ENCODE results near the gene ACER3.
"Not testable (repeated sequence)": the region's sequence is repeated elsewhere in the genome, so short reads cannot be mapped to it uniquely, and the experiment has no call there.

Gene ACER3

GRCh38 chr11:77042111-77042726 is 181.5 kb downstream of the ACER3 start:
- DNase-seq = no peak

DNA sequence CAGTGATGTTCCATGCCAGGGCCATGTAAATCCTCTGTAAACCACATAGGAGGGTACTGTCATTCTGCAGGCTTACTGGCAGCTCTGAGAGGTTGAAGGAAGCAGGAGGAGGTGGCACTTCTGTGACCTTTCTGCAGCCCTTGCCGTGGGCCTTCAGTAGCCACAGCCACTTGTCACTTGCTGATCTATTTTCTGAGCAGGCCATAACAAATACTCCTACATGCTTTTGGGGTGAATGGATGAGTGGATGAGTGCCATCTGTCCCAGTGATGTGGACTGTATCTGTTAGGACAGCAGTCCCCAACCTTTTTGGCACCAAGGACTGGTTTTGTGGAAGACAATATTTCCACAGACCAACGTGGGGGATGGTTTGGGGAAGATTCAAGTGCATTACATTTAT is 183.6 kb downstream of the ACER3 start:
- DNase-seq = no peak

- no peak for DNase-seq
Observed at GRCh38 chr11:77044886-77045285, 184.2 kb downstream of the ACER3 start.

DNA sequence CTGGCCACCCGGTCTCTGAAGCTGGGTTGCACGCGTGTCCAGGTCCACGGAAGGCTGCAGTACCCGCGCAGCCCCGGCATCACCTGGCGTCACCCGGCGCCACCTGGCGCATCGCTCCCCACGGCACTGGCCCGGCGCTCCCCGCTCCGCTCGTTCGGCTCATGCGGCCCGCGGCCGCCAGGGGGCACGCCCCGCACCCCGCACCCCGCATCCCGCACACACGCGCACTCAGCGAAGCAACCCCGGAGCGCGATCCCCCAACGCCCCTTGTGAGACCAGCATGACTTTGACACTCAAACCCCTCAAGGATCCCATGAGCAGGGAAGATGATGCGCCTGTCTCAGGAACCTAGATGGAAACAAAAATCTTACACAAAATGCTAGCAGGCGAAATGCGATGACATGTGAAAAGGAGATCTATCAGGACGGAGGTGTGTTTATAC is 185.4 kb downstream of the ACER3 start:
- peak; percentile 19 for DNase-seq

DNA sequence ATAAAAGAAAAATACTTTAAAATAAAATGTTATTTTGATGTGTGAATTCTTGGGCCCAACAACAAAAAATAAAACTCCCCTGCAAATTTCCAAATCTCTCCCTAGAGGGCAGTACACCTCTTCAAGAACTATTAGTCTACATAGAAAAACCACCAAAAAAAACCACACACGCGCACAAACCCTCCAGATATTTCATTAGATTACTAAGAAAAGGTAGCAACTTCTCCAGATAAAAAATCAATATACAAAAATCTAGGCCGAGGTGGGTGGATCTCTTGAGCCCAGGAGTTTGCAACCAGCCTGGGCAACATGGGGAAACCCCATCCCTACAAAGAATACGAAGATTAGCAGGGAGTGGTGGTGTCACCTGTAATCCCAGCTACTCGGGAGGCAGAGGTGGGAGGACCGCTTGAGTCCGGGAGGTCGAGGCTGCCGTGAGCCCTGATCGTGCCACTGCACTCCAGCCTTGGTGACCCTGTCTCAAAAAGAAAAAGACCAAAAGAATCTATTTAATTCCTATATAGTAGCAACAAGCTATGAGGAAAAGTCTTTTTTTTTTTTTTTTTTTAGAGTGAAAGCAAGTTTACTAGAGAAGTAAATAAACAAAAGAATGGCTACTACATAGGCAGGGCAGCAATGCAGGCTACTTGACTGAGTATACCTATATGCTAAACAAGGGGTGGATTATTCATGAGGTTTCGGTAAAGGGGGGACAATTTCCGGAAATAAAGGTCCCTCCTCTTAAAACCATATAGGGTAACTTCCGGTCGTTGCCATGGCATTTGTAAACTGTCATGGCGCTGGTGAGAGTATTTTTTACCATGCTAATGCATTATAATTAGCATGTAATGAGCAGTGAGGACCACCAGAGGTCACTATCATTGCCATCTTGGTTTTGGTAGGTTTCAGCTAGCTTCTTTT is 186.5 kb downstream of the ACER3 start:
- peak; percentile 94 for DNase-seq

DNA sequence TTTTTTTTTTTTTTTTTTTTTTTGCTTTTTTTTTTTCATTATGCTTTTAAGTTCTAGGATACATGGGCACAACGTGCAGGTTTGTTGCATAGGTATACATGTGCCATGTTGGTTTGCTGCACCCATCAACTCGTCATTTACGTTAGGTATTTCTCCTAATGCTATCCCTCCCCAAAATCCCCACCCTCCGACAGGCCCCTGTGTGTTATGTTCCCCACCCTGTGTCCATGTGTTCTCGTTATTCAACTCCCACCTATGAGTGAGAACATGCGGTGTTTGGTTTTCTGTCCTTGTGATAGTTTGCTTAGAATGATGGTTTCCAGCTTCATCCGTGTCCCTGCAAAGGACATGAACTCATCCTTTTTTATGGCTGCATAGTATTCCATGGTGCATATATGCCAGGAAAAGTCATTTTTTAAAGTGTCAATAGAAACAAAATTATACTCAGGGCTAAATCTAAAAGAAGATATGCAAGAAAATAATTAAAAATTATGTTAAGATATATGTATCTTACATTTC is 187.3 kb downstream of the ACER3 start:
- not testable (repeated sequence) for DNase-seq

- DNase-seq = no peak
Observed at GRCh38 chr11:77049026-77049425, 188.3 kb downstream of the ACER3 start.

- DNase-seq = no peak
Observed at GRCh38 chr11:77051511-77051910, 190.8 kb downstream of the ACER3 start.

GRCh38 chr11:77052518-77052917 is 191.8 kb downstream of the ACER3 start:
- DNase-seq = no peak

DNA sequence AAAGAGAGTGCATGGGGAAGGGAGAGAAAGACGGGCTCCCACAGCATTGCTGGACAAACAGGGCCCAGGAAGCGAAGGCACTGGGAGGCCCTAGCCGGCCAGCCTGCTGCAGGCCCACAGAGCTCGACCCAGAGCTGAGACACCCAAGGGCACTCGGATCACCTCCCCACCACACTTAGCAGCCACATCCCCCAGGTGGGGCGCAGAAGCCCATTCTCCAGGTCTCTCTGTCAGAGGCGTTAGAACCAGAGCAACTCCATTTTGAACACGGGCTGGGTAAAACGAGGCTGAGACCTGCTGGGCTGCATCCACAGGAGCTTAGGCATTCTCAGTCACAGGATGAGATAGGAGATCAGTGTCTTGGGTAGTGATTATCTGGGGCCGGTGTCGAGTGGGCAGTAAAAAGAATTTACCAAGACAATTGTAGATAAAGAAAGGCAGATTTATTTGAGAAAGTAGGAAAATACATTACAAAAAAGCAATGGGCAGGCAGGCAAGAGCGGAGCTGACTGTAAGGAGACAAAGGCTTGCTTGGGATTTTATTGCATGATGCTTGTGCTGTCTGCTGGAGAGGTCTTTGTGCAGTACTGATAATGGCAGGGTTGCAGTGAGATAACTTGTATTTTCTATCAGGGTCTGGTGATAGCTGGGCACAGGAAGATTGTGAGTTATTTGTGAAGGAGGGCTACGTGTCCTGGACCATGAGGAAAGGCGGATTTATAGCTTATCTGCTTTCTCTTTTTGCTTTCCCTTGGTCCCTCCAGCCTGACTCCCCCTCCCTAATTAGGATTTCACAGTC is 192.7 kb downstream of the ACER3 start:
- no peak for DNase-seq

GRCh38 chr11:77054084-77054483 is 193.4 kb downstream of the ACER3 start:
- no peak for DNase-seq

GRCh38 chr11:77055101-77055561 is 194.4 kb downstream of the ACER3 start:
- DNase-seq = no peak

DNA sequence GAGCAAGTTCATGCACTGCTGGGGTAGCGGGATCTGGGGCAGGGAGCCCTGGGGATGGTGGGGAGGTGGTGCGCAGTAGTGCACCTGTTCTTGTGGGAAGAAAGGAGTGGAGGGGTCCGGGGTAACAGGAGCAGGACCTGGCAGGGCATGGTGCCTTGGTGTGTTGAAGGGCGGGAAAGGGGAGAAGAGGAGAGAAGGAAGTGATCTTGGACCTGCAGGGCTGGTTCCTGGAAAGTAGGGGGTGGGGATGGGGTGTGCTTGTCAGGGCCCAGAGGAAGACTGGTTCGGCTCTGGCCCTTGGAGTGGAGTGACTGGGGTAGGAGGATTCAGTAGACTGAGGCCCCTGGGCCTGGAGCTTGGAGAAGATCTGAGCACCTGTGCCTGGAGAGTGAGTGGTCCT is 195.2 kb downstream of the ACER3 start:
- no peak for DNase-seq

- DNase-seq = no peak
Observed at GRCh38 chr11:77056814-77057402, 196.2 kb downstream of the ACER3 start.

DNA sequence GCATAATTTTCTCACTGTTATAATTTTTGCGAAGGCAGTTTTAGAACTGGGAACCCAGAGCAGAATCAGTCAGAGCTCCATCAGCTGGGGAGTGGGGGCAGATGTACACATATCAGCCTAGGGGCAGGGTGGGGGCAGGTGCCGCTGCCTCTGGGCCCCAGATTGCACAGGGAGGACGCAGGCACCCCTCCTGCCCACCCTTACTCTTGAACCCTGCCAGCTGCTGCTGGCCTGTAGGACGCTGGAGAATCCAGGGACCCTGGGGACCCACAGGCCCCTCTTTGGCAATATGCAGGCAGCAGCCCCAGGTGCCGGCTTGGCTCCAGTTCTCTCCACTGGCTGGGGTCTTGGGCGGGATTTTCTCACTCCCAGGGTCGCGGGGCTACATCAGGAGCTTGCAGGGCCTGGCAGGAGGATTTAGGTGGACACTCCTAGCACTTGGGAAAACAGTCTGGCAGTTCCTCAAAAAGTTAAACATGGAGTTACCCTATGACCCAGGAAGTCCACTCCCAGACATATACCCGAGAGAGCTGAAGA is 197.3 kb downstream of the ACER3 start:
- DNase-seq = no peak

DNA sequence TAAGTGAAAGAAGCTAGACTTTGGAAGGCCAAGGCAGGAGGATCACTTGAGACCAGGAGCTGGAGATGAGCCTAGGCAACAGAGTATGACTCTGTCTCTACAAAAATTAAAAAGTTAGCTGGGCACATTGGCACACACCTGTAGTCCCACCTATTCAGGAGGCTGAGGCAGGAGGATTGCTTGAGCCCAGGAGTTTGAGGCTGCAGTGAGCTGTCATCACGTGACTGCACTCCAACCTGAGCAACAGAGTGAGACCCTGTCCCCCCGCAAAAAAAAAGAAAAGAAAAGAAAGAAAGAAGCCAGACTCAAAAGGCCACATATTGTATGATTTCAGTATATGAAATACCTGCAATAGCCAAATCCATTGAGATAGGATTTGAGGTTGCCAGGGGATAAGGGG is 198.2 kb downstream of the ACER3 start:
- no peak for DNase-seq

GRCh38 chr11:77059806-77060205 is 199.1 kb downstream of the ACER3 start:
- no peak for DNase-seq

GRCh38 chr11:77060234-77060633 is 199.5 kb downstream of the ACER3 start:
- no peak for DNase-seq

DNA sequence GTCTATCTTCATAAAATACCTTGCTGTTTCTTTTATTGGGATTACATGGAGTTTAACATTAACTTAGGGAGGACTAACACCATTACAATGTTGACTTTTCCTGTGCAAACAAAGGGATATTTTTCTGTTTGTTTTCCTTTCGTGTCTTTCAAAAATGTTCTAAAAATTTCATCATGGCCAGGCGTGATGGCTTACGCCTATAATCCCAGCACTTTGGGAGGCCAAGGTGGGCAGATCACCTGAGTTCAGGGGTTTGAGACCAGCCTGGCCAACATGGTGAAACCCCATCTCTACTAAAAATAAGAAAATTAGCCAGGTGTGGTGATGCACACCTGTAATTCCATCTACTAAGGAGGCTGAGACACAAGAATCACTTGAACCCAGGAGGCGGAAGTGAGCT is 200.5 kb downstream of the ACER3 start:
- not testable (repeated sequence) for DNase-seq

GRCh38 chr11:77062924-77063323 is 202.2 kb downstream of the ACER3 start:
- DNase-seq = no peak

- DNase-seq = no peak
Observed at GRCh38 chr11:77063407-77063806, 202.7 kb downstream of the ACER3 start.

- no peak for DNase-seq
Observed at GRCh38 chr11:77063861-77064260, 203.1 kb downstream of the ACER3 start.

Data from EL (cell line).